H7 (cell line): ENCODE results near the gene SEC14L5. TPM values are rescaled to one million over a fixed set of nuclear protein-coding genes. Genes with fewer than 3 reads are reported as not detected.
"Not testable (repeated sequence)": the region's sequence is repeated elsewhere in the genome, so short reads cannot be mapped to it uniquely, and the experiment has no call there.

Experiments used
- DNase-seq: peaks from one replicate; pipeline ENCODE4 v3.0.0; 2012
- H3K27me3 ChIP-seq: 2 replicates; pipeline ENCODE4 v1.6.0; 2011; ENCODE audit warnings: mild to moderate bottlenecking, low read length; ENCODE audit not compliant: control insufficient read depth, insufficient read depth
- H3K36me3 ChIP-seq: replicated peaks from 2 replicates; pipeline ENCODE4 v1.5.1; 2011; ENCODE audit warnings: low read length; ENCODE audit not compliant: control insufficient read depth, insufficient read depth
- H3K4me3 ChIP-seq: 2 replicates; pipeline ENCODE4 v1.5.1; 2011; ENCODE audit warnings: low read depth, mild to moderate bottlenecking, control low read depth, low read length, moderate library complexity; ENCODE audit not compliant: insufficient read depth
- total RNA-seq: library from RNA; depleted of rRNA; stranded (reverse); fragments of >200 nt; shearing (Covaris generic); gene quantifications from 2 replicates; pipeline ENCODE4 v1.2.3, GENCODE V29; 2014

Gene SEC14L5
- total RNA-seq, 1 experiment from 2014 or later: 2.1 TPM

DNA sequence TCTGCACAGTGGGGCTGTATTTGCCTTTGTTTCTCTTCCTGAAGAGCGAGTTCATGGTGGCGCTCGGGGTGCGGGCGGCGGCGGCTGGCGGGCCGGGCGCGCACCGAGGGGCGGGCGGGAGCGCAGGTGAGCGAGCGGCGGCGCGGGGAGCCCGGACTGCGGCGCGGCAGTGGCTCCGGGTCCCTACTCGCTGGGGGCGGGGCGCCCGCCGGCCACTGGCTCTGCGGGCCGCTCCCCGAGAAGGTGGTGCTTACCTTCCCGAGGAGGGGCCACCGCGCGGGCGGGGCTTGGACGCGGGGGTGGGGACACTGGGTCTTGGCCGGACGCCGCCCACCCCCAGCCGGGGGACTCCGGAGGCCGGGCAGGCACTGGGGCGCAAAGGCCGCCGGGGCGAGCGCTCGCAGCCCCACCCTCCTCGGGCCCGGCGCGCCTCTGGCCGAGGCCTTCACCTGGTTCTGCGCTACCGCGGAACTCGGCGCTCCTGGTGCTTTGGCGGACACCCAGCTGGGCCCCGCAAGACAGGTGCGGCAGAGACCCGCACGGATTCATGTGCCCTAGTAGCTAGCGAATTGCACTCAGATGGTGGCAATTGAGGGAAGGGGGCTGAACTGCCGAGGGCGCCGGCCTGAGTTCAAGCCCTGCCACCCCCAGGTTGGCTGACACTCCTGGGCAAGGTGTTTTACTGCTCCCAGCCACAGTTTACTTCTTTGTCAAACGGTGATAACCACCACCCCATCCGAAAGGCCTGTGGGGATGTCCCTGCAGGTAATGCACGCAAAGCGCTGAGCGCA is 20.9 kb upstream of the SEC14L5 start, which contains the start of gene PPL:
PPL (minus strand) TSS at position 158 of the 791 bp plus-strand sequence; CDS start at position 55, 103 bp downstream.
- peaks cover 3% of the 10 kb centered on the region for H3K27me3 ChIP-seq
- no peaks in the 10 kb centered on the region for H3K36me3 ChIP-seq
- peak within 1 kb of the TSS; percentile 86 for H3K4me3 ChIP-seq
- DNase-seq: peak; percentile 99

GRCh38 chr16:4937782-4938682 is 20.1 kb upstream of the SEC14L5 start:
- Histone ChIP-seq H3K27me3 (peaks cover 3% of the 10 kb centered on the region), H3K36me3 (no peaks in the 10 kb centered on the region), H3K4me3 (peak overlapping the region; percentile 36; the same call in 1 of the 2 replicates)
- no peak for DNase-seq

- no peaks in the 10 kb centered on the region for H3K36me3 ChIP-seq
- no peak for DNase-seq
- no peak overlapping the region for H3K4me3 ChIP-seq
- peaks cover 3% of the 10 kb centered on the region for H3K27me3 ChIP-seq
These were observed 19.5 kb upstream of the SEC14L5 start for GRCh38 chr16:4938683-4939030.

DNA sequence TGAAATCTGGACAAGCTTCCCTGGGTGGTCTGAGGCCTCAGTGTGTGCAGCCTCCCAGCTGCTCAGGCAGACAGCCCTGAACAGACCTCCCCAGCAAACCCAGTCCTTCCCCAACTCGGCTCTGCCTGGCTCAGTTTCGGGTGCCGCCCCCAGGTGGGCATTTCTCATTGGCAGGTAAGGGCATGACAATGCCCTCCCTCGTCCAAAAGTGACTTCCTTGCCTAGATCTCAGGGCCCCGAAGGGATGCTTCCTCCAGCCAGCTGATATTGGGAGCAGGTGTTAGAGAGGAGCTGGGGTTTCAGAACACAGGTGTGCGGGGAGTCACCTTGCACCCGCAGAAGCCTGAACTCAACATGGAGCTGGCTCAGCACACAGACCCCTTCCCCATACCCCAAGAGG is 17.4 kb upstream of the SEC14L5 start:
- H3K27me3 ChIP-seq: peaks cover 2% of the 10 kb centered on the region
- DNase-seq: peak; percentile 55
- no peaks in the 10 kb centered on the region for H3K36me3 ChIP-seq
- no peak overlapping the region for H3K4me3 ChIP-seq

DNA sequence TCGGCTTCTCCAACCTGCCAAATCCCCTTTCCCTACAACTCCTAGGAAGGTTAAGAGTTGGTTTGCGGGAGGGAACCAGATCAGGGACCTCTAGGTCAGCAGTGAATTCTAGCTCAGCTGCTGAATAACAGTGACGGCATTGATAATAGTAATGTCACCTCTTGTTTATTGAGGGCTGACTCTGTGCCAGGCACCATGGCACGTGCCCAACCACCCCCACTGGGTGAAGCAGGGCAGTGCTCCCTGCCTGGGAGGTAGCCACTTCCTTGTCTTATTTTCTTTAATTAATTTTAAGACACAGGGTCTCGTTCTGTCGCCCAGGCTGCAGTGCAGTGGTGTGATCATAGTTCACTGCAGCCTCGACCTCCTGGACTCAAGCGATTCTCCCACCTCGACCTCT is 15.6 kb upstream of the SEC14L5 start:
- no peak for DNase-seq
- Histone ChIP-seq H3K4me3 (no peak overlapping the region), H3K27me3 (peaks cover 2% of the 10 kb centered on the region; the same call in 1 of the 2 replicates), H3K36me3 (no peaks in the 10 kb centered on the region)

- Histone ChIP-seq H3K27me3 (no peaks in the 10 kb centered on the region), H3K4me3 (no peak overlapping the region), H3K36me3 (no peaks in the 10 kb centered on the region)
- peak; percentile 90 for DNase-seq
These were observed 13.5 kb upstream of the SEC14L5 start for GRCh38 chr16:4944333-4945281.

DNA sequence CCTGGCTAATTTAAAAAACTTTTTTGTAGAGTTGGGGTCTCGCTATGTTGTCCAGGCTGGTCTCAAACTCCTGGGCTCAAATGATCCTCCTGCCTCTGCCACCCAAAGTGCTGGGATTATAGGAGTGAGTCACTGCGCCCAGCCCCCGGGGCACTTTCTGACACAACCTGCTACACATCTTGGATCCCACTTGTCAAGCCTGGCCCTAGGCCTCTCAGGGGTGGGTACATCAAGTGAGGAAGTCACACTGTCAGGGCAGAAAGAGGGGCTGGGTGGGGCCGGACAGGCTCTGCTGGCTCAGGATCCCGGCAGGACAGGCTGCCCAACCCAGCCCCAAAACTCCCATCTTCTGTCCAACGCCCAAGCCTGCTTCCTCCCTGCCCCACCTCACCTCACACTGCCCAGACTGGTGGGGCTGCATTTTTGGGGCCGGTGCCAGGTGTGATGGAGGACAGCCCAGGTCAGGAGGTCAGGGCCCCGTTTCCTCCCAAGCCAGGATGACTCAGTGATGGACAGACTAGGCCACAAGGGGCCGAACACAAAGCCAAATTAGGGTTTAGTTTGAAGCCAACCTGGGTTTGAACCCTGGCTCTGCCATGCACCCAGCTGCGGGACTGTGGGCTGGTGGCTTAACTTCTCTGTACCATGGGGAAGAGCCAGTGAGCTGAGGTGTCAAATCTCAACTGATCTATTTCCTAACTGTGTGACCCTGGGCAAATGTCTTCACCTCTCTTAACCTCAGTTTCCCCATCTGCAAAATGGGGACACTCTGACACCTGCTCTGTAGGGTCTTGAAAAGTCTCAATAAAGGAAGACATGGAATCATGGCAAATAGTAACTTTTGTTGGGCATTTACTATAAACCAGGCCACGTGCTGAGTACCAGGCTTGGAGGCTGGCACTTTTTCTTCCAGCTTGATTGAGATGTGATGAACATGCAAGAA is 12.3 kb upstream of the SEC14L5 start:
- no peak for DNase-seq
- no peak overlapping the region for H3K4me3 ChIP-seq
- no peaks in the 10 kb centered on the region for H3K27me3 ChIP-seq
- no peaks in the 10 kb centered on the region for H3K36me3 ChIP-seq

DNA sequence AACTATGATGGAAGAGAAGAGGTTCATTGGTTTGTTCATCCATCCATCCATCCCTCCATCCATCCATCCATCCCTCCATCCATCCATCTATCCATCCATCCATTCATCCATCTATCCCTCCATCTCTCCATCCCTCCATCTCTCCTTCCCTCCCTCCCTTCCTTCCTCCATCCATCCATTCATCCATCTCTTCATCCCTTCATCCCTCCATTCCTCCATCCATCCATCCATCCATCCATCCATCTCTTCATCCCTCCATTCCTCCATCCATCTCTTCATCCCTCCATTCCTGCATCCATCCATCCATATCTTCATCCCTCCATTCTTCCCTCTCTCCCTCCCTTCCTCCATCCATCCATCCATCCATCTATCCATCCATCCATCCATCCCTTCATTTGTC is 11.2 kb upstream of the SEC14L5 start:
- no peaks in the 10 kb centered on the region for H3K36me3 ChIP-seq

GRCh38 chr16:4947722-4948503 is 10.2 kb upstream of the SEC14L5 start:
- H3K27me3 ChIP-seq: no peaks in the 10 kb centered on the region
- DNase-seq: peak; percentile 86
- no peaks in the 10 kb centered on the region for H3K36me3 ChIP-seq
- H3K4me3 ChIP-seq: no peak overlapping the region

More for the DNA sequence above, 11.2 kb upstream of the SEC14L5 start:
- Histone ChIP-seq H3K27me3 (no peaks in the 10 kb centered on the region), H3K4me3 (no peak overlapping the region)
- DNase-seq: no peak

DNA sequence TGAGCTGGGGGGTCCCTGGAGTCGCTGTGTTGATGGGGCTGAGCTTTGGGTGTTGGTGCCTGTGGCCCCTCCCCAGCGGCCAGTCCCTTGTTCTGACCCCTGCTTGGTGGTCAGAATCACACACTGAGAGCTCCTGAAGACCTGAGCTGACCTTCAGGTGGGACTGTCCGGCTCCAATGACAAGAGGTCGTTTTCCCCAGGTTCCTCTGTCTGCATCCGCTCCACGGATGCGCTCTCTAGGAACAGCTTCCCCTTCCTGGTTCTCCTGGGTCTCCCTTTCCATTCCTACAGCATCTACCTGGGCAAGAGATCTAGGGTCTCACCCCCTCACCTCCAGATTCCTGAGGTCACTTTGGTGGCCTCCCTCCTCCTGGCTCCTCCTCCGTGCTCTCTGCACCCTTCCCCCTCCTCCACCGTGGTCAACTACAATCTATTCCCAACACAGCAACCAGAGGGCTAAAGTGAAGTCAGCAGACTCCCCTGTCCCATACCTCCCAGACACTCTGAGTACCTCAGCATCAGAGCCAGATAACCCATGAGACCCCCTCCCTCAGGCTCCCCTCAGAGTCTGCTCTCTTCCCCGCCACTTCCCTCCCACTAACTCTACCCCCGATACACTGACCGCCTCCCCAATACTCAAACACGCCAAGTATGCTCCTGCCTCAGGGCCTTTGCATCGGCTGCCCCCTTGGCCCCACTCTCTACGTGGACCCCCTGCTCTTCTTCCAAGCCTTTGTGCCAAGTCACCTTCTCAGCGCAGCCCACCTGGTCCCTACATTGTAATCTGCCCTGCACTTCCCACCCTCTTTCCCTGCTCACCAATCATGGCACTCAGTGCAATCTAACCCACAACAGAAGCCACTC is 9.0 kb upstream of the SEC14L5 start:
- peak; percentile 47 for DNase-seq
- H3K4me3 ChIP-seq: no peak overlapping the region
- H3K27me3 ChIP-seq: no peaks in the 10 kb centered on the region
- H3K36me3 ChIP-seq: no peaks in the 10 kb centered on the region

GRCh38 chr16:4949986-4950385 is 8.1 kb upstream of the SEC14L5 start:
- no peaks in the 10 kb centered on the region for H3K27me3 ChIP-seq
- H3K36me3 ChIP-seq: no peaks in the 10 kb centered on the region
- DNase-seq: no peak
- H3K4me3 ChIP-seq: no peak overlapping the region

DNA sequence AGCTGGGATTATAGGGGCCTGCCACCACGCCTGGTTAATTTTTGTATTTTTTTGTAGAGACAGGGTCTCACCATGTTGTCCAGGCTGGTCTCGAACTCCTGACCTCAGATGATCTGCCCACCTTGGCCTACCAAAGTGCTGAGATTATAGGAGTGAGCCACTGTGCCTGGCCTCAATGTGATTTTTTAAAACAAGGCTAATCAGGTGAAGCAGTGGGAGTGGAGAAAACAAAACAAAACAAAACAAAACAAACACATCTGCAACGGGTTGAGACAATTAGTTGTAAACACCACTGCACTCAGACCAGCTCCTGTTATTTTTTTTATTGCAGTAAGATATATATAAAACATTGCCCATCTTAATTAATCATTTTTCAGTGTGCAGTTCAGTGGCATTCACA is 6.5 kb upstream of the SEC14L5 start:
- not testable (repeated sequence) for H3K36me3 ChIP-seq, DNase-seq

More for the DNA sequence above, 6.5 kb upstream of the SEC14L5 start:
- not testable (repeated sequence) for H3K4me3 ChIP-seq, H3K27me3 ChIP-seq
